GM21515 (cell line): ENCODE data around the gene JARID2.

Experiments used
- ATAC-seq: cut with Tn5 transposase; IDR thresholded peaks from one replicate; pipeline ENCODE4 v1.9.1; 2021; ENCODE audit not compliant: unreplicated experiment

The JARID2 gene

DNA sequence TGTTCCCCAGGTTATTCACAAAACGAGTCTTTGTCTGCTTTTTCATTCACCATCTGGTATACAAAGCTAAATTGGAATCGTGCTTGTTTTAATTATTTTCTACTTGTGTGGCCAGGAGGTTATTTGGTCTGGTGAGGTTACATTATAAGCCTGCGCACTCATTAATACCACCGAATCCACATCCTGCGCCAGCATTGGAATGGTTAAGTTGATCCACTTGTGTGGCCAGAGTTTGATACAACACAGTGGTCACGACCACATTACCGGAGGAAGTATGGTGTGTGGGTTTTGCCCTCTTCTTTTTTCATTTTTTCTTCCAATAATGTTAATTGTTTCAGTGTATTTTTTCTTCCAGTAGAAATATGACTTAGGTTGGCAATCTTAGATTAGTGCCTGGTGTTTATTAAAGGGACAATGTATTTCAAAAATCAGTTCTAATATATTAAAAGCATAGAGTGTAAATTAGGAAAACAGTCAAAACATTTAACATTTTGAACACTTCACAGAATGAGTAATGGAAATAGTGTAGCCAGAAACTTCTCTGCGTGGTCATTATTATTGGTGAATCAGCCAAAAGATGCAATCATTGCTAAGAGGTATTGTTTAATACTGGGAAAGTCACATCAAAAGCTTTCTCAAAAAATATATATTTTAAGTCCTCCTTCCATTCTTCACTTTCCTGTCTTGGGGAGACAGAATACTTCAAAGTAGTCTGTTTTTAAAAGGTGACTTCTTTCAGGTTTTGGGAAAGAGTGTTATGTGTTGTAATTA is 84.5 kb downstream of the JARID2 start:
- ATAC-seq: no peak

DNA sequence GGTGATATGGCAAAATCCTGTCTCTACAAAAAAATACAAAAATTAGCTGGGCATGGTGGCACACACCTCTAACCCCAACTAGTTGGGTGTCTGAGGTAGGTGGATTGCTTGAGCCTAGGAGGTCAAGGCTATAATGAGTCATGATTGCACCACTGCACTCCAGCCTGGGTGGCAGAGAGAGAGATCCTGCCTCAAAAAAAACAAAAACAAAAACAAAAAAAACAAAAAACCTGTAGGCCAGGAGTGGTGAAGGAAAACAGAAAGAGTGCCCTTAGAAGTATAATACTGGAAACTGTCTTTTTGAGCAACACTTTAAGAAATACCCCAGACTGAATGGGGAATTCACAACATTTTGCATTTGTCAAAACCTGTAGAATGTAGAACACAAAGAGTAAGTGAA is 85.3 kb downstream of the JARID2 start:
- ATAC-seq: no peak

DNA sequence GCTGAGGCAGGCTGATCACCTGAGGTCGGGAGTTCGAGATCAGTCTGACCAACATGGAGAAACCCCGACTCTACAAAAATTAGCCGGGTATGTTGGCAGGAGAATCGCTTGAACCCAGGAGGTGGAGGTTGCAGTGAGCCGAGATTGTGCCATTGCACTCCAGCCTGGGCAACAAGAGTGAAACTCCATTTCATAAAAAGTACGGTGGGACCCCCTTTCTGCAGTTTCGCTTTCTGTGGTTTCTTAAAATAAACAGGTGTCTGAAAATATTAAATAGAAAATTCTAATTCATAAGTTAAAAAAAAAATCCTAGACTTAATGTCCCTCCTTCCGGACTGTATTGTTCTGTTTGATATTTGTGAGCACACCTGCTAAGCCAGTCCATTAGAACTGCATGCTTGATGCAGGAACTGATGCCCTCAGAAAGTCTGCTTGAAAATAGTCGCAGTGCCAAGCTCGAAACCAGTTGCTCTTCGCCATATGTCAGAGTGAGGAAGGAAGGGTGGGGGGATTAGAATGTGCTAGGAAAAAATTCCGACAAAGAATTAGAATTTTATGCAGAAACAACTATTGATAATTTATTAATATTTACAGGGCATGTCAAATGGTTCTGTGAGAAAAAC is 85.9 kb downstream of the JARID2 start:
- ATAC-seq: no peak

DNA sequence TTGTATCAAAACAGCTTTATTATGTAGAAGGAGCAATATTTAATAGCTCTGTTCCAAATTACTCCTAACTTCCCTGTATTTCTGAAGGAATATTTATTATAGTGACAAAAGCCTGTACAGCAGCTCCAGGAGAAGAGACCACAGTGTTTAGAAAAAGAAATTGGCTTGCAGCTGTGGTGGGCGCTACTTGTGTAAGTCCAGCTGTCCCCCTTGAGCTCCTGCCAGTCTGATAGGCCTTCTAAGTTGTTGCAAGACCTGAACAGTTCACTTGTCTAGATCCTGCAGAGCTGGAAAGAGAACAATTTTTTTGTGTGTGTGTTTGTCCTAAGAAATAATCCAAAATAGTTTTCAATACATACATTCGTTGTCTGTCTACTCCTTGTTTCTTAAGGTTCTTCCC is 86.6 kb downstream of the JARID2 start:
- ATAC-seq: no peak

DNA sequence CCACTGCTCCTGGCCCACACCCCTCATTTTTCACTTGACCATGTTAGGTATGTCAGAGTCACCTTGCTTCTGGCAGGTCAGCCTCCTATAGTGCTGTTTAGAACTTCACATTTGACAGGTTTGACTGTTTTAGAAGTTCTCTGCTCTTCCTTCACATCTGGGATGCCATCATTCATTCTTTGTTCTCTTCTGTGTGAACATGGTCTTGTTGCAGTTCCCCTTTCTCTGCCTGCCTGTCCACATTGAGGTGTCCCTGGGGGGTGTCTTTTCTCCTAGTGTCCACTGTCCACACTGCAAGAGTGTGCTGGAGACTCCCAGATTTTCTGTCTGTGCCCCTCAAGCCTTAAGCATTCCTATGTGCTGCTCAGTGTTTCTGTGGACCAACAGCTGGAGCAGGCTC is 89.5 kb downstream of the JARID2 start:
- no peak for ATAC-seq

DNA sequence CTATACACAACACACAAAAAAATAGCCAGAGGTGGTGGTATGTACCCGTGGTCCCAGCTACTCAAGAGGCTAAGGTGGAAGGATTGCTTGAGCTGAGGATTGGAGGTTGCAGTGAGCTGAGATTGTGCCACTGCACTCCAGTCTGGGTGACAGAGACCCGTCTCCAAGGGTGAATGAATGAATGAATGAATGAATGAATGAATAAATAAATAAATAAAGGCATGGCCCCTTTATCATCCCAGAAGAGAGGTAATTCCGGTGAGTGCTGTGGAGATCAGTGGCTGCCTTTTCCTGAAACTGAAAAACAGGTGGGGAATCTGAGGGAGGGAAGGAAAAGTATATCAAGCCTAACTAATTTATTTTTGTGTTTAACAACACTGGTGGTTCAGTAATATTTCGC is 90.0 kb downstream of the JARID2 start:
- ATAC-seq: no peak

DNA sequence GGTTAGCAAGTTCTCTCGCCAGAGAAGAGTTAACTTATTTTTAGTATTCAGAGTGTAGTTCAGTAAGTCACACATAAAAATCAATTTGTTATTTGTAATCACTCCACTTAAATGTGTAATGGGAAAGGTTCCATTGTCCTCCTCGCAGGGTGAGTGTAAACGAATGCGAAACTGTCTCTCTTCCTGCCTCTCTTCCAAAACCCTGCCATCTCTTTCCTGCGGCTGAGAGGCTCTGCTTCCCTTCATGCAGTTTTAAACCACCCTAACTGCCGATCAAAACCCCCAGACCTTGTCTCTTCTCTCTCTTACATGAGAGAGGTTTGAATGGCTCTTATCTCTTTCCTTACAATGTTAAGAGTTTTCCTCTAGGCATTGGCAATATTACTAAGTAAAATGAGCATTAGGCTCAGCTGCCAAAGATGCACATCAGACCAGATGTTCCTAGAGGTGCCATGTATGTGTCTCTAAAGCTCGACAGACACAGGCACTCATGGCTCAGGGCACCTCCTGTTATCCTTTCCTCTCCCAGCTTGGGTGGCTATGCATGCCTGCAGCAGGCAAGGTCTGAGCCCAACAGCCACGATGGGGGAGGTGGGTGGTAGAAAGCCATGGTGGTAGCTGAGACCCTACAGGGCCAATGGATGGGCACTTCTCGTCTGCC is 91.2 kb downstream of the JARID2 start:
- ATAC-seq: no peak

DNA sequence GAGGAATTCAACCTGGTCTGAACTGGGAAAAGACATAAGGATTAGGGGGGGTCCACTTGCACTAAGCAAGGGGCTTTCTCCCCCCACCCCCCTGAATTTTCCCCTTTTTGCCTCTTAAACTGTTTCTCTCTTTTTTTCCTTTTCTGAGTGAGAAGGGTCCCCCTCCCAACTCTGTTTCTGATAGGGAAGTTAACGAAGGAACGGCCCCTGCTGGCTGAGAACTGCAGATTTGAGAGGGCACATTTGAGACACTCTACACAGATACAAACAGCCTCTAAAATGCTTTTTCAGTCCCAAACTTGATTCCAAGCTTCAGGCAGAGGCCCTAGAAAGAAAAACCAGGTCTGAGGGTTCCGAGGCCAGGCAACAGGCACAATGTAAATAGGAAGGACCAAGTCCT is 91.7 kb downstream of the JARID2 start:
- ATAC-seq: no peak

DNA sequence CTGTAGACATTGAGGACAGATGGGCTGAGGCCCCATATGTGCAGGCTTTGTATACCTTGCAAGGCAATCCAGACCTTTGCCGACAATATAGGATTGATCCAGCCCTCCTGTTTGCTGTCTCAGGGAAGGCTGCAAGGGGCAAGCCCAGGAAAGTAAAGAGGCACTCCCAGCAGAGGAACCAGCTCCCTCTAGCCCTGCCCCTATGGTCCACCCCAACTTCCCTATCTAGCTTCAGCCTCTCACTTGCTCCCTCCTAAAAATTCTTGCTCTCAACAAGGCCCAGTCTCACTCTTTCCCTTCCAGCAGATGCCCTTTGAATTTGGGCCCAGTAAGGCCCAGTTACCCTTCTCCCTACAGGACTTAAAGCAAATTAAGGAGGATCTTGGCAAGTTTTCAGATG is 92.6 kb downstream of the JARID2 start:
- no peak for ATAC-seq

DNA sequence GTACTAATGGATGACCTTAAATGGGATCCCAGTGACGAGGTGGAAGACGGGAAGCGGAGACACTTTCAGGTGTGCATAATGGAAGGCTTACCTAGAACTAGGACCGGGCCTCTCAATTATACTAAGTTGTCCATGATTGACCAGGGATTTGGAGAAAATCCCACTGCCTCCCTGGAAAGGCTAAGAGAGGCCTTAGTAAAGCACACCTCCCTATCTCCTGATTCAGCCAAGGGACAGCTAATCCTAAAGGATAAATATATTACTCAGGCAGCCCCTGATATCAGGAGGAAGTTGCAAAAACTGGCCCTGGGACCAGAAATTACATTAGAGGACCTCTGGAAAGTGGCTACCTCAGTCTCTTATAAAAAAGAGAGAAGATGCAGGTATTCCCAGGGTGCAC is 93.2 kb downstream of the JARID2 start:
- ATAC-seq: no peak

DNA sequence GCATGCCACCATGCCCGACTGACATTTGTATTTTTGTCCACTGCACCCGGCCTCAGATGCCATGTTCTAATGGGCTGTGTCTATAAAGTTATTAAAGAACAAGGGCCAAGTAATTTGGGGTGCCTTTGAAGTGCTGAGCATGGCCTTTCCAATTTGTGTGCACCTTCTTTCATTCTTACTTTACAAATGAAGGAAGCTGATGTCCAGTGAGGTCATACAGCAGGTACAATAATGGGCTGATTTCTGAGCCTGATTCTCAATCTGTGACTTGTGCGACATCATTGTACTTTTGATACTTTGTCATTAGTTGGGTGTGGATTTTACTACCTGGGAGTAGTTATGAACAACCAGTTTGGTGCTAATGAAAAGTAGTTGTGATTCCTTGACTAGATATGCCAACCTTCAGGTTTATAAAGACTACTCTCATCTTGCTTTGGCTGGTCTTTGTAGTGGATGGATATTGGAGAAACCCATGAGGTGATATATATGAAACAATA is 94.3 kb downstream of the JARID2 start:
- no peak for ATAC-seq

DNA sequence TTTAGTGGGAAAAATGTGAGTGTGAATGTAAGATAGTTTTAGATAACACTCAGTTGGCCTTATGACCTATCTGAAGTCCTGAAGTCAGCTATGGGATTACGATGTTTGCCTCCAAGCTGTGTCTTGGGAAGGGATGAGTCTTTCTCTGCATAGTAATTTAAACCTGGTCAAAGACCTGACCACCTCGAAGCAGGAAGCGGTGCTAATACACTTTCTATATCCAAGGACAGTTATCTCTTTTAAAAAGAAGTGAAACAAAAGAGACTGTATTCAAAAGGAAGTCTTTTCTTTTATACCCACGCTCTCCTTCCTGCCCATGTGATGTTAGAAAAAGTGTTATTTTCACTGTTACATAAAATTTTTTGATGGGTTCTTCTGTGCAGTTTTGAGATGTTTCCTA is 94.9 kb downstream of the JARID2 start:
- ATAC-seq: no peak

DNA sequence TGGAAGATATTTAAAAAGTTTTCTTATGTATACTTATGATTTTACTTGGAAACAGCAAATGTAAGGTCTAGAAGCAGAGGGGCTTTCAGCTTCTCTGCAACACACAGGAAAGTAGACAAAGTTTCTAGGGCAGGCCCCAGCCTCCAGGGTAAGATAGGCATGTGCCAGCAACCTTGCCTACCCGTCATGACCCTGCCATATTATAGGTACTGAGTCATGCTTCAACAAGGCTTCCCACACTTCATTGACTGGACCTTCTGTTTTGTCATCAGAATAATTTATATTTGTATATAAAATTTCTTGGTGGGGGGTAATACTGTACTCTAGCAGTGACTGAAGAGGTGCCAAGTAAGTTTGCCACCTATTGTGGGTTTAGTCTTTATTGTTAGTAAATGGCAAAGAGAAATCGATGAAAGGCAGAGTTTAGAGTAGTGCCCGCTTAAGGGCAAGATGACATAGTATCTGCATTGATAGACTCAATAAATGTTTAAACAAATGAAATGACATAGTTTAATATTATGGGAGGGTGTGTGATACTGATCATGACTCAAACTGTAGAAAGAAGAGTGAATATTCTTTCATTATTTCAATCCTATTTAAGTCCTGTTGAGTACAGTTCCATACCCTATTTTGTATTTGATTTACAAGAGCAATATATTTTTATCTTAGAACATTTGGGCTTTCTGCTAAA is 95.6 kb downstream of the JARID2 start:
- no peak for ATAC-seq

DNA sequence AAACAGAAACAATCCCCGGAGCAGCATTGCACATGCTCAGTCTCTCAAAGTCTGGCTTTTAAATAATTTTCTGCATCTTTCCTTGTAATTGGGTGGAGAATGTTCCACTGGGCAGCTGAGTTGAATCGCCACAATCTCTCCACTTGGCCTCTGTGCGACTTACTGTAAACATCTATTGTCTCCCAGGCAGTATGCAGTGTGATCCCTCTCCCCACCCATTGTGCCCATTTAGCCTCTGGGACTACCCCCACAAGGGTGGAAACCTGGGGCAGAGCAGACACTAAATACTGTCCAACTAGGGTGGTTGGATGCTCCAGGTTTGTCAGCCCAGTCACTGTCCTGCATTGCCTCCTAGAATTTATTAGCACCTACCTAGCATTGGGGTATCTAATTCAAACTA is 96.2 kb downstream of the JARID2 start:
- ATAC-seq: no peak

DNA sequence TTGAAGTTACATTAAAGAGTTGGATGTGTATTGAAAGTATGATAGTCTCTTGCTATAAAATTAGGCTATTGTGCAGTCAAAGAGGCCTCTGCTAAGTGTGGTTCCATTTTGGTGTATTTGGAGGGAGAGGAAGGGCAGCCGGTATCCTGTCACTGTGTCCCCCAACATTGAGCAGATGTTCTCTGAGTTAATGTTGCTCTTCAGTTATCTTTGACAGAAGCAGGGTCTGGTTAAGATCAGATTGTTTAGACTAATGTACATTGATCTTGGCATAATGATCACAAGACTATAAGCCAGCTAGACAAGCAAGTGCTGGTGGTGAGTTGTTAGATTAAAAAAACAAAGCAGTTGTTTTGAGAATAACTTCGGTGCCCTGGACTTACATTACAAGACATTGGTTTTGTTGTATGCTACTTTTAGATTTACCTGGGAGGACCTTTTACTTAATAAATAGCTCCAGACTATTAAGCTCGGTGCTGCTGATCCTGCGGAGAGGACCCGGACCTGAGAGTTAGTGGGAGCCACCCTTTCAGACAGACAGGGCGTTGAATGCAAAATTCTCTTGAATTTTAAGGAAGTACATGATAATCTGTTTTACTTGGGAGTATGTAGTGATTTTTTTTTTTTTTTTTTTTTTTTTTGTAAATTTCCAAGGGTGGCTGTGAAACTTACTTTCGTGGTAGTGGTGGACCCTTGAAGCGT is 97.8 kb downstream of the JARID2 start:
- no peak for ATAC-seq

DNA sequence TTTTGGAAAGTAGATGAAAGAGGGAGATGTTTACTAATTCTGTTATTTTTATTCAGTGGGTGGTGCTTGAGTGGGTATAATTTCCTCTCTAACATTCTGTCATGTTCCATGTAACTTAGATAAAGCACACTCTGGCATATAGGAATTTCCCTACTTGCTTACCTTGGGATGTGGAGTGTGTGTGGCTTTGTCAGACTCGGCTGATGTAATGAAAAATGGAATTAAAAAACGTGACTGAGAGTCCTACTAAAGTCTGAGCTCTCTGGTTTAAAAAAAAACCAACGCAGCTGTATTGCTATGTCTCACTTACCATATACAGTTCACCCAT is 98.3 kb downstream of the JARID2 start:
- no peak for ATAC-seq

DNA sequence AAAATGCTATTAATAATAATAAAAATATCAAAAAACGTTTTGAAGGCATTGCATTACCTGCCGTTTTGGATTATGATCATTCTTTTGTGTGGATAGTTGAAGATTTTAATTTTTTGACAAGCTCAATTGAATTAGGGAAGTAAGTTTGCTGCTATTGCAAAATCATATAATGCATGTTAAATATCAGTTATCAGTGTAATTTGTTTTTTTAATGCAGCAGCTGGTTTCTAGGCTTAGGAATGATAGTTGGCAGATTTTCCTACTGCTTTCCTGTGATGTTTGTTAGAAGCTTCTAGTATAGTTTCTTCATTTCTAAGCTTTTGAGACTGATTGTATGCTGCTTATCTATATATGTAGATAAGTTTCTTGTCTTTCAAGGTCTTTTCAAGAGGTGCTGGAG is 99.0 kb downstream of the JARID2 start:
- no peak for ATAC-seq

DNA sequence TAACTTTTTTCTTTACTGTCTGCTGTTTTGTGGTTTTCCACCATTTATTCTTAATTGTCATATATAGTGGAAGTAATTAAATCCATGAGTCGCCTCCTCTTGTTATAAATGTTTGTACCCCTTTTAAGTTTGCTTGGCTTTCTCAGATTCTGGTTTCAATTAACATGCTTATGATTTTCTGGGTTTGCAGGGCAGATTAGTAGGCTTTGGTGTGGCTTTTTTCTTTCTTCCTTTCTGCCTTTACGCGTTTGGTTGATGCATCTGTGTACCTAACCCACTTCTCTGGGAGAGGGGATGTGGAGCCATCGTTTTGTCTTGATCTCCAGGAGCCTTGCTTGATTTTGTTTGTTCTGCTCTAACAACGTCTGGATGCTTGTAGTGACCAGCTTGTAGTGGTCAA is 100.4 kb downstream of the JARID2 start:
- ATAC-seq: no peak

DNA sequence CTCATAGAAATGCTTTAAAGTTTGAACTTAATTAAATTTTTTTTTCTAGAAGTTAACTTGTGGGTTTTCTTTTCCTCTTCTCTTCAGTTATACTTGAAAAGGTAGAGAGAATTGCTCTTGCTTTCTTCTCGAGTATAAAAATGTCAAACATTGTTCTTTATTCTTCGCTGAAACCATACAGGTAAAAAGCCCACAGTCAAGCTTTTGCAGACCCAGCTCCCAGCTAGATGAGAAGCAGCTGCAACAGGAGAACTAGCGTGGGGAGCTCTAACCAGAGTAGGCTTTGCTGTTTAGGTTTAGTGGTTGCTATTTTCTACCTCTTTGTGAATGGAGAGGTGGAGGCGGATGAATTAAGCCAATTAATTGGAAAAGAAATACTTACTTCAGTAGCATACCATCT is 102.7 kb downstream of the JARID2 start:
- ATAC-seq: no peak

DNA sequence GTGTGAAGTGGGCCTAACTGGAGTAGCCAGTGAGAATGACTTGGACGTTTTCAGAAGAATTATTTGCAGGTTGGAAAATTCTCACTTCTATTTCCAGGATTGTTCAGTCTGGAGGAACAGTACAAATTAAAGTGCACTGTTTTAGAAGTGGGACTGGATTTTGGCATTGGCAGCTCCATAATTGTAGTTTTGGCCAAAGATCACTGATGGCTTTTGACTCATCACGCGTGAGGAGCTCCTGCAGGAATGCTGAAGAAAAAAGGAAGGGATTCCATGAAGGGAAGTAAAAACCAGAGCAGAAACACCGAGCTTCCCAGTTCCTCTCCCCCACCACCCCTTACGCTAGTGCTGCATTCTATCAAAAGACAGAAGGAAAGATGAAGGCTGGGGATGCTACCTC is 103.5 kb downstream of the JARID2 start:
- ATAC-seq: no peak

DNA sequence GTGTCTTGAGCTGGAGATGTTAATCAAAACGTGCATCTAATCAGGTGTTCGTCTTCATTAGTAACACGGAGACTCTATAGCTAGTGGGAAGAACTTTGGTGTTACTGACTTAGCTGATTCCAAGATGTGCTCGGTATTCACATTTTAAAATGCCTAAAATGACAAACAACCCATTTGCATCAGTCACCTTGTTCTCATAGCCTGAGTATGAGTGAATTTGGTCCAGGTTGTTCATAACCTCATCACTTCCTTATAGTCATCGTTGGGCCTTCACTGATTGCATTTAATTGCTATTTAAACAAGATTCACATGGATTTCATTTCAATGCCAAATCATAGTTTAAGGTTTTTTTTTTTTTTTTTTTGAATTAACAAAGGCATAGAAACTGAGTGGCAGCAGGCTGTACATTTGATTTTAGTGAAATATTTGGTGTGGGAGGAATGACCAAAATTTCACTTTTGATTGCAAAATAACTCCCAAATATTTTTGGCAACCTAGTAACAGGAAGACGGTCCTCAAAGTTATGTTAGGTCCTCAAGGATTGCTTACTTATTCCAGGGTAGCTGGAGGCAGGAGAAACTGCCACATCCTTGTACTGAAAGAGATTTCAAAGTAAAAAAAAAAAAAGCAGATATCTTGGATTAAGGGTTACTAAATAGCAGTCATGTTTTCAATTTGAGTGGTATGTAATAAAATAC is 104.7 kb downstream of the JARID2 start:
- no peak for ATAC-seq
